Ovary (tissue), 9 donors: ENCODE data around the gene LBP. TPM values are rescaled to one million over a fixed set of nuclear protein-coding genes. Genes with fewer than 3 reads are reported as not detected.

Experiments used
- DNase-seq, 5 donors: peaks; one replicate each; pipeline ENCODE4 v3.0.0-alpha.2; 2019 to 2020
- H3K27ac ChIP-seq, 2 donors: fragments of 200-600 bp; one replicate each; pipeline versions ENCODE4 v1.5.1 to v1.8.0; 2019 to 2022
- H3K27me3 ChIP-seq: fragments of 200-600 bp; one replicate; pipeline ENCODE4 v1.8.0; 2022
- H3K36me3 ChIP-seq: fragments of 200-600 bp; sonication (generic); one replicate; pipeline ENCODE4 v1.5.1; 2019
- H3K4me1 ChIP-seq: one replicate; pipeline ENCODE4 v1.8.1; 2013; ENCODE audit warnings: mild to moderate bottlenecking, moderate library complexity; ENCODE audit not compliant: insufficient read depth
- H3K4me3 ChIP-seq: fragments of 200-600 bp; sonication (generic); one replicate; pipeline ENCODE4 v1.5.1; 2017
- H3K9me3 ChIP-seq, 2 donors: fragments of 200-600 bp in 1 of 2; sonication (generic) in 1 of 2; one replicate each; pipeline versions ENCODE4 v1.5.1 to v1.8.1; 2013 to 2019; ENCODE audit warnings: mild to moderate bottlenecking in 1 of 2, moderate library complexity in 1 of 2
- CTCF ChIP-seq, 3 donors: fragments of 450-650 bp in 2 of 3; fragments of 200-600 bp in 1 of 3; IDR thresholded peaks; one replicate each; pipeline versions ENCODE4 v1.5.1 to v1.8.0; 2016 to 2022; ENCODE audit warnings: antibody characterized with exemption in 3 of 3, mild to moderate bottlenecking in 1 of 3
- EP300 ChIP-seq: sonication (generic); formaldehyde crosslinking; IDR thresholded peaks from one replicate; pipeline ENCODE4 v1.6.1; 2017; ENCODE audit warnings: antibody characterized with exemption
- POLR2A ChIP-seq: fragments of 450-650 bp; IDR thresholded peaks from one replicate; pipeline ENCODE4 v1.6.1; 2017; ENCODE audit warnings: antibody characterized with exemption, mild to moderate bottlenecking, moderate library complexity
- WGBS, 3 donors: extraction: QIAGEN DNeasy Blood & Tissue Kit in 1 of 3; methylation state at CpG; one replicate each; pipeline versions ENCODE4 v1.1.5 to v1.1.7; 2013 to 2017; 5-methylcytosine and 5-hydroxymethylcytosine counted together
- intact Hi-C, 4 donors: fragments of 100-400 bp; cut with DNase I; formaldehyde crosslinking; loops; one replicate each; pipeline versions ENCODE4 v1.11.0 to v1.15.1; 2022 to 2023
- polyA plus RNA-seq, 2 donors: library from polyadenylated mRNA; stranded (reverse); fragments of 200-250 nt in 1 of 2; fragments of 350-450 nt in 1 of 2; fragmentation: Illumina TruSeq in 1 of 2; extraction: RNeasy Lipid Tissue Mini Kit (QIAGEN cat#74804) in 1 of 2; gene quantifications; one replicate each; pipeline ENCODE4 v1.2.3, GENCODE V29; 2013 to 2014
- total RNA-seq, 7 donors: library from RNA; depleted of rRNA in 2 of 7; stranded (reverse); fragments of >200 nt in 2 of 7; fragmentation: NEBNext Ultra II Directional in 3 of 7; extraction: Animal tissue kit (Norgen Biotek cat#: 25700) in 3 of 7; gene quantifications; one replicate each; pipeline versions ENCODE4 v1.1.0 to v1.2.4, GENCODE V29; 2016 to 2023
- donor health status: DM: no; HTN: no; CAD: no; lungs with moderate emphysema.
- donor health status: DM: no; HTN: no; CAD: no.
- donor health status: Bipolar disorder and iron deficiency.
- donor health status: DM: yes; HTN: yes; CAD: no.
- donor health status: DM: no; HTN: no; CAD: no.
- donor health status: DM: yes; HTN: yes; CAD: no.

LBP gene
- total and polyA plus RNA-seq, 9 donors: 0.12 to 0.20 (median 0.17) TPM; not detected in 5

DNA sequence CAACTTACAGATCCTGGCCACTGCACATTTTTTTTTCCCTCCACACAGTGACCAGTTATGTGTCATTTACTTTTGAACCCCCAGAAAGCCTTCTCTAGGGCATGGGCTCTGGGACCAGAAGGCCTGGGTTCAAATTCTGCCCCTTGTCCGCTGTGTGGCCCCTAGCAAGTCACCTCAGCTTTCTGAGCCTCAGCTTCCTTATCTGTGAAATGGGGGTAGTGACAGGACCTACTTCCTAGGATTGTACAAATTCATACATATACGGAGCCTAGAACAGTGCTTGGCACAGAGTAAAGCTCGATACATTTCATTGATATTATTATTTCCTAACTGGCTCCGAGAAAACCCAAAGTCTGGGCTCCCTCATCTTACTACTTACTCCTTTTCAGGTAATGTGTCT lies 40.7 kb upstream of the LBP start:
- Histone ChIP-seq H3K27me3 (no peaks in the 10 kb centered on the region), H3K4me3 (no peak overlapping the region), H3K9me3 (no peaks in the 10 kb centered on the region), H3K4me1 (no peaks in the 10 kb centered on the region), H3K36me3 (no peaks in the 10 kb centered on the region), H3K27ac (no peak overlapping the region)
- no peak for TF ChIP-seq EP300
- TF ChIP-seq POLR2A: no peak
- TF ChIP-seq CTCF (IDR thresholded peaks at IDR 0.05): no peak
- WGBS, 3 donors: 92 to 94% (median 93%) methylated on average over 4 of the region's 4 CpGs
- intact Hi-C loops: loop anchor here in 1 of 4 donors (10.0 kb wide), 1 partner anchor 61 kb away; no protein-coding TSS in a partner anchor
- DNase-seq: no peak

DNA sequence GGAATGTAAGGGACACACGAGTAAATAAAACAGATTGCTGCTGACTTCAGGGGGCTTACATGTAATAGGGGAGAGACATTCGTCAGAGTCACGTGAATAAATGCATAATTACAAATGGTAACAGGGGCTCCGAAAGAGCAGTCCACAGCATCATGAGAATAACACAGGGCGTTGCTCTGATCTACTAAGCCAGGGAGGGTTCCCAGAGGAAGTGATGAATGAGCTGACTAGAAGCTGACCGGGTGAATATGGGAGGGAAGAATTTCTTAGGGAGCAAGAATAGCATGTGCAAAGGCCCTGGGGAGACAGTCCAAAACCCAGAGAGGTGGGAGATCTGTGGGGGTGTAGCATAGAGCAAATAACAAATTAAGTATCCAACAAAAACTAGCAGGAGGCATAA lies 39.9 kb upstream of the LBP start:
- no peaks in the 10 kb centered on the region for H3K9me3 ChIP-seq
- H3K27ac ChIP-seq: no peak overlapping the region
- no peaks in the 10 kb centered on the region for H3K36me3 ChIP-seq
- H3K4me3 ChIP-seq: no peak overlapping the region
- TF ChIP-seq EP300: no peak
- TF ChIP-seq CTCF (IDR thresholded peaks at IDR 0.05): no peak
- no peak for TF ChIP-seq POLR2A
- DNase-seq: no peak
- H3K4me1 ChIP-seq: no peaks in the 10 kb centered on the region
- 88 to 92% (median 90%) methylated on average over 6 of the region's 6 CpGs for WGBS, 3 donors
- intact Hi-C loops: loop anchor here in 1 of 4 donors (10.0 kb wide), 1 partner anchor 62 kb away; no protein-coding TSS in a partner anchor
- no peaks in the 10 kb centered on the region for H3K27me3 ChIP-seq

- no peak overlapping the region for H3K4me3 ChIP-seq
- intact Hi-C loops: loop anchor here in 1 of 4 donors (10.0 kb wide), 1 partner anchor 63 kb away; no protein-coding TSS in a partner anchor
- whole genome bisulfite sequencing, 3 donors: 81 to 90% (median 81%) methylated on average over 8 of the region's 8 CpGs
- no peak for TF ChIP-seq CTCF (IDR thresholded peaks at IDR 0.05)
- TF ChIP-seq POLR2A: no peak
- no peak for TF ChIP-seq EP300
- H3K27ac ChIP-seq: no peak overlapping the region
- no peaks in the 10 kb centered on the region for H3K9me3 ChIP-seq
- no peaks in the 10 kb centered on the region for H3K27me3 ChIP-seq
- no peaks in the 10 kb centered on the region for H3K36me3 ChIP-seq
- no peaks in the 10 kb centered on the region for H3K4me1 ChIP-seq
- no peak for DNase-seq
Measured at GRCh38 chr20:38307371-38308046, 38.8 kb upstream of the LBP start.

GRCh38 chr20:38308047-38308438 lies 38.2 kb upstream of the LBP start:
- TF ChIP-seq CTCF (IDR thresholded peaks at IDR 0.05) (no peak), POLR2A (no peak), EP300 (no peak)
- no peaks in the 10 kb centered on the region for H3K36me3 ChIP-seq
- H3K4me1 ChIP-seq: no peaks in the 10 kb centered on the region
- H3K4me3 ChIP-seq: no peak overlapping the region
- DNase-seq: no peak
- WGBS, 3 donors: 44 to 60% (median 58%) methylated on average over 4 of the region's 4 CpGs
- H3K27ac ChIP-seq: no peak overlapping the region
- no peaks in the 10 kb centered on the region for H3K9me3 ChIP-seq
- no peaks in the 10 kb centered on the region for H3K27me3 ChIP-seq
- intact Hi-C loops: loop anchor here in 1 of 4 donors (10.0 kb wide), 1 partner anchor 63 kb away; no protein-coding TSS in a partner anchor
